Endothelial cell of umbilical vein (primary cell): ENCODE measurements around the gene GOLIM4. TPM values are rescaled to one million over a fixed set of nuclear protein-coding genes. Genes with fewer than 3 reads are reported as not detected.

Experiments used
- BruUV-seq: library from RNA; stranded (reverse); fragments of 400-500 nt; replicated peaks from 2 replicates; lab custom pipeline; 2021; lab: Mats Ljungman, UMichigan
- CTCF ChIA-PET: fragments of 300-600, 350-600 bp; sonication (Branson Sonifier 250); formaldehyde crosslinking; loops from one replicate; lab custom pipeline; 2021; ENCODE audit warnings: antibody characterized with exemption, inconsistent platforms; lab: Charles Lee
- POLR2A ChIA-PET: fragments of 300-600, 350-600 bp; sonication (Branson Sonifier 250); formaldehyde crosslinking; loops from one replicate; lab custom pipeline; 2021; ENCODE audit warnings: antibody characterized with exemption, inconsistent platforms; lab: Charles Lee
- DNase-seq: peaks from one replicate; pipeline ENCODE4 v3.0.0-alpha.2; 2011; ENCODE audit warnings: low read depth, low spot score
- FAIRE-seq: peaks from 2 replicates; lab custom pipeline; 2011; peaks lifted over from hg19 to GRCh38; lab: Jason Lieb, UNC
- H2AFZ ChIP-seq: 2 replicates; pipeline ENCODE4 v1.6.0; 2012; ENCODE audit warnings: low read depth, low read length, control low read depth, inconsistent platforms
- H3K27ac ChIP-seq: 2 replicates; pipeline ENCODE4 v1.5.1; 2011; ENCODE audit warnings: low read depth, mild to moderate bottlenecking, control low read depth, low read length, moderate library complexity; ENCODE audit not compliant: insufficient read depth
- H3K27me3 ChIP-seq, 2 experiments: 2 replicates each; pipeline versions ENCODE4 v1.6.0 to v1.6.1; 2011; ENCODE audit warnings: low read length in 2 of 2, mixed read lengths in 1 of 2; ENCODE audit not compliant: control insufficient read depth in 2 of 2, insufficient read depth in 2 of 2
- H3K36me3 ChIP-seq, 2 experiments: 2 replicates in 1 of 2; 3 replicates in 1 of 2; pipeline ENCODE4 v1.5.1; 2011; ENCODE audit warnings: low read length in 2 of 2, mild to moderate bottlenecking in 1 of 2, moderate library complexity in 1 of 2; ENCODE audit not compliant: control insufficient read depth in 2 of 2, insufficient read depth in 2 of 2; ENCODE audit errors: extremely low read depth in 1 of 2
- H3K4me1 ChIP-seq: 3 replicates; pipeline ENCODE4 v1.5.1; 2011; ENCODE audit warnings: mild to moderate bottlenecking, low read length; ENCODE audit not compliant: control insufficient read depth, insufficient read depth; ENCODE audit errors: extremely low read depth
- H3K4me2 ChIP-seq: 2 replicates; pipeline ENCODE4 v1.6.1; 2011; ENCODE audit warnings: low read length, control low read depth, mixed read lengths; ENCODE audit not compliant: insufficient read depth
- H3K4me3 ChIP-seq, 3 experiments: fragments of 200-600 bp in 1 of 3; sonication (generic), shearing (Covaris generic) in 1 of 3; replicated peaks in 1 of 3; 2 replicates each; pipeline ENCODE4 v1.5.1; 2011 to 2016; ENCODE audit warnings: control low read depth in 3 of 3, low read length in 3 of 3, mild to moderate bottlenecking in 2 of 3, inconsistent platforms in 1 of 3, low read depth in 1 of 3, moderate library complexity in 1 of 3; ENCODE audit not compliant: insufficient read depth in 1 of 3
- H3K79me2 ChIP-seq: 2 replicates; pipeline ENCODE4 v1.6.0; 2012; ENCODE audit warnings: low read length, inconsistent platforms; ENCODE audit not compliant: control insufficient read depth, insufficient read depth
- H3K9ac ChIP-seq: replicated peaks from 2 replicates; pipeline ENCODE3; 2011; ENCODE audit warnings: low read length, control low read depth; ENCODE audit not compliant: insufficient read depth; ENCODE audit errors: extremely low read depth
- H3K9me1 ChIP-seq: replicated peaks from 3 replicates; pipeline ENCODE4 v1.6.0; 2011; ENCODE audit warnings: mild to moderate bottlenecking, low read length; ENCODE audit not compliant: control insufficient read depth, insufficient read depth; ENCODE audit errors: extremely low read depth
- H3K9me3 ChIP-seq: replicated peaks from 2 replicates; pipeline ENCODE4 v1.5.1; 2012; ENCODE audit warnings: low read length, inconsistent platforms; ENCODE audit not compliant: control insufficient read depth, insufficient read depth
- H4K20me1 ChIP-seq: replicated peaks from 2 replicates; pipeline ENCODE3; 2011; ENCODE audit warnings: mild to moderate bottlenecking, low read length; ENCODE audit not compliant: control insufficient read depth, insufficient read depth; ENCODE audit errors: extremely low read depth
- CTCF ChIP-seq, 2 donors: IDR thresholded peaks; 1 replicate in 1 of 2; 2 replicates in 1 of 2; pipeline ENCODE4 v1.5.1; 2011; ENCODE audit warnings: low read length in 2 of 2, mild to moderate bottlenecking in 2 of 2, moderate library complexity in 2 of 2, control low read depth in 1 of 2, inconsistent platforms in 1 of 2, low read depth in 1 of 2; ENCODE audit not compliant: insufficient read depth in 1 of 2; ENCODE audit errors: extremely low read depth in 1 of 2
- EZH2 ChIP-seq: IDR thresholded peaks from 2 replicates; pipeline ENCODE4 v1.6.1; 2012; ENCODE audit warnings: borderline replicate concordance, low read depth, mild to moderate bottlenecking, moderate library complexity, low read length, inconsistent platforms; ENCODE audit not compliant: severe bottlenecking
- FOS ChIP-seq: IDR thresholded peaks from 2 replicates; pipeline ENCODE4 v1.6.1; 2011; ENCODE audit warnings: mild to moderate bottlenecking, low read length, moderate library complexity, borderline replicate concordance; ENCODE audit not compliant: insufficient read depth
- GATA2 ChIP-seq: IDR thresholded peaks from 2 replicates; pipeline ENCODE4 v1.7.0; 2011; ENCODE audit warnings: low read depth, mild to moderate bottlenecking, moderate library complexity, mixed read lengths, low read length; ENCODE audit not compliant: insufficient read length, insufficient read depth
- MAX ChIP-seq: IDR thresholded peaks from 2 replicates; pipeline ENCODE4 v1.6.1; 2011; ENCODE audit not compliant: insufficient read depth, insufficient read length
- MYC ChIP-seq: IDR thresholded peaks from one replicate; pipeline ENCODE4 v1.6.1; 2011; ENCODE audit warnings: mild to moderate bottlenecking, low read depth, low read length
- POLR2A ChIP-seq: IDR thresholded peaks from 2 replicates; pipeline ENCODE4 v1.6.1; 2012; ENCODE audit warnings: low read depth, mild to moderate bottlenecking, control low read depth, low read length
- POLR2AphosphoS5 ChIP-seq: IDR thresholded peaks from 2 replicates; pipeline ENCODE4 v1.6.1; 2012; ENCODE audit warnings: low read depth, mild to moderate bottlenecking, control low read depth, low read length, moderate library complexity; ENCODE audit not compliant: insufficient read depth
- dilution Hi-C: fragments of 300-500 bp; cut with MboI; formaldehyde crosslinking; loops from one replicate; pipeline ENCODE4 v1.15.0; 2019; ENCODE audit warnings: low sequenced_read_pairs; ENCODE audit not compliant: extremely low pct_ligation_motif_present
- intact Hi-C: fragments of 100-400 bp; cut with micrococcal nuclease; formaldehyde crosslinking; loops from one replicate; pipeline ENCODE4 v1.10.0; 2022
- polyA plus RNA-seq, 4 experiments: library from polyadenylated mRNA; depleted of rRNA in 3 of 4; stranded (reverse) in 3 of 4; unstranded in 1 of 4; fragments of >200 nt; gene quantifications; 2 replicates each; pipeline versions ENCODE4 v1.2.1 to v1.2.3, GENCODE V29; 2011 to 2012; ENCODE audit warnings: missing spikeins in 1 of 4
- total RNA-seq: library from RNA; stranded (reverse); gene quantifications from 2 replicates; pipeline ENCODE4 v1.2.3, GENCODE V29; 2021

Gene GOLIM4
- total and polyA plus RNA-seq, 2 donors (not counting 3 experiments of a cell fraction or from before 2014, with no cell fraction given) = 11.7 to 40.8 TPM

GRCh38 chr3:168102735-168103410, 7.1 kb upstream of the GOLIM4 start:
- no peak overlapping the region for H3K4me3 ChIP-seq
- intact Hi-C loops (no loop called here), dilution Hi-C loops (no loop called here)
- FAIRE-seq = no peak
- peaks cover 5 to 11% of the 10 kb centered on the region in 2 experiments for H3K27me3 ChIP-seq
- no peak overlapping the region for H3K4me2 ChIP-seq
- no peaks in the 10 kb centered on the region for H3K36me3 ChIP-seq
- TF ChIP-seq POLR2A = no peak
- TF ChIP-seq MYC = no peak
- no peak for TF ChIP-seq MAX
- TF ChIP-seq GATA2 = no peak
- TF ChIP-seq EZH2 = no peak
- no peak for TF ChIP-seq FOS
- TF ChIP-seq CTCF (IDR thresholded peaks at IDR 0.05; ENCODE audit: extremely low read depth in 1 of 2, insufficient read depth in 1 of 2, low read depth in 1 of 2, low read length in 2 of 2) = no peak
- no peak for TF ChIP-seq POLR2AphosphoS5
- no peaks in the 10 kb centered on the region for H3K9me3 ChIP-seq
- POLR2A ChIA-PET = no interaction called here
- CTCF ChIA-PET = interaction anchor here (1.1 kb wide), 1 partner anchor 9 kb away, joined by 3 read pairs; no protein-coding TSS in a partner anchor
- H3K9ac ChIP-seq = no peak overlapping the region
- no peak overlapping the region for H3K27ac ChIP-seq
- no peaks in the 10 kb centered on the region for H3K79me2 ChIP-seq
- no peaks in the 10 kb centered on the region for H3K9me1 ChIP-seq
- H3K4me1 ChIP-seq = no peaks in the 10 kb centered on the region
- BruUV-seq = no TSS peak
- no peak overlapping the region for H2AFZ ChIP-seq
- no peaks in the 10 kb centered on the region for H4K20me1 ChIP-seq
- DNase-seq = no peak
